Activated CD4-positive, alpha-beta T cell treated with anti-CD3 and anti-CD28 coated beads, Interleukin-2, amount 10 ng/mL, durations not matched to agents 7 days and 5 days (primary cell): ENCODE data around the gene FAM193B. TPM values are rescaled to one million over a fixed set of nuclear protein-coding genes. Genes with fewer than 3 reads are reported as not detected.
A peak's percentile ranks its signal among the peaks of the same experiment; 100 is the strongest.

Source experiments
- CTCF ChIA-PET: fragments of 350-600 bp; sonication (Branson Sonifier 250); formaldehyde crosslinking; loops from one replicate; lab custom pipeline; 2021; ENCODE audit warnings: antibody characterized with exemption; lab: Charles Lee
- POLR2A ChIA-PET: fragments of 350-600 bp; sonication (Branson Sonifier 250); formaldehyde crosslinking; loops from one replicate; lab custom pipeline; 2021; ENCODE audit warnings: antibody characterized with exemption; lab: Charles Lee
- DNase-seq: peaks from one replicate; pipeline ENCODE4 v3.0.0-alpha.2; 2020
- H3K27ac Mint-ChIP-seq: one replicate; pipeline ENCODE4 v1.8.0; 2021; ENCODE audit warnings: mild to moderate bottlenecking, moderate library complexity, mixed read lengths
- H3K27me3 Mint-ChIP-seq: one replicate; pipeline ENCODE4 v1.8.0; 2021; ENCODE audit warnings: mixed read lengths
- H3K36me3 Mint-ChIP-seq: one replicate; pipeline ENCODE4 v1.8.0; 2021; ENCODE audit warnings: low read depth, mixed read lengths
- H3K4me1 Mint-ChIP-seq: one replicate; pipeline ENCODE4 v1.8.0; 2021; ENCODE audit warnings: mixed read lengths
- H3K4me3 Mint-ChIP-seq: one replicate; pipeline ENCODE4 v1.8.0; 2021; ENCODE audit warnings: mild to moderate bottlenecking, moderate library complexity, mixed read lengths
- H3K9me3 Mint-ChIP-seq: one replicate; pipeline ENCODE4 v1.8.0; 2021; ENCODE audit warnings: mixed read lengths
- total RNA-seq, 2 experiments: library from RNA; stranded (reverse); gene quantifications; one replicate each; pipeline ENCODE4 v1.2.3, GENCODE V29; 2021

FAM193B gene
- total RNA-seq, 2 experiments from 2014 or later, result 102 to 120 TPM

GRCh38 chr5:177483994-177484901 is 70.1 kb downstream of the FAM193B start:
- peaks cover 9% of the 10 kb centered on the region for H3K4me1 Mint-ChIP-seq
- no peak for DNase-seq
- H3K4me3 Mint-ChIP-seq, result no peak overlapping the region
- ChIA-PET POLR2A (no interaction called here), CTCF (interaction anchor here (1.2 to 1.3 kb wide), 2 partner anchors 10 to 12 kb away, joined by 3 read pairs; no protein-coding TSS in a partner anchor)
- no peak overlapping the region for H3K27ac Mint-ChIP-seq
- H3K36me3 Mint-ChIP-seq, result peaks cover 2% of the 10 kb centered on the region
- H3K27me3 Mint-ChIP-seq, result no peaks in the 10 kb centered on the region
- no peaks in the 10 kb centered on the region for H3K9me3 Mint-ChIP-seq

GRCh38 chr5:177483042-177483441 is 71.3 kb downstream of the FAM193B start:
- ChIA-PET POLR2A (no interaction called here), CTCF (interaction anchor here (0.8 kb wide), 1 partner anchor 94 kb away, joined by 3 read pairs; no protein-coding TSS in a partner anchor)
- Mint-ChIP-seq H3K4me3 (no peak overlapping the region), H3K27me3 (no peaks in the 10 kb centered on the region), H3K27ac (no peak overlapping the region), H3K4me1 (peaks cover 21% of the 10 kb centered on the region), H3K9me3 (no peaks in the 10 kb centered on the region), H3K36me3 (peaks cover 4% of the 10 kb centered on the region)
- no peak for DNase-seq

DNA sequence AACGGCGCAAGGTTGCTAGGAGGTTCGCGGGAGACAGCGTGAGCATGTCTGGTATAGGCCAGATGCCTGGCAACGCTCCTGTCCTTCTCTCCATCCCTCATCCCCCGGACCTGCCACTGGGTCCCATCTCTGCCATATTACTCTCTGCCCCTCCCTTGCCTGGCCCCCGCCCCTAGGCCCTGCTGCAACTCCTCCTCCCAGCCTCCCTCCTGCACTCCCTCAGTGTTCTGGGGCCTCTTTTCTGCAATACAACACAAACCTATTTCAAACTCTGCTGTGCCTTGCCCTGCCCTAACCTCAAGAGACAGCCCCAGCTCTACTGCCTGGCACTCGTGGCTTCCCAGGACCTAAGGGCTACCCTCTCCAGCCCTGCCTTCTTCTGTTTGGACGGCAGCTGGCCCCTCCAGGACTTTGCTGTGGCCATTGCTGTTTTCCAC is 72.0 kb downstream of the FAM193B start:
- Mint-ChIP-seq H3K9me3 (no peaks in the 10 kb centered on the region), H3K4me3 (no peak overlapping the region), H3K27me3 (no peaks in the 10 kb centered on the region), H3K27ac (no peak overlapping the region), H3K4me1 (peaks cover 26% of the 10 kb centered on the region), H3K36me3 (peaks cover 4% of the 10 kb centered on the region)
- CTCF ChIA-PET, result interaction anchor here (0.8 to 46.8 kb wide), 3 partner anchors 15 to 93 kb away, joined by 3 to 1643 read pairs (median 3); partner anchors contain the start of genes F12, GRK6, PDLIM7 and PFN3
- DNase-seq, result no peak
- POLR2A ChIA-PET, result no interaction called here

DNA sequence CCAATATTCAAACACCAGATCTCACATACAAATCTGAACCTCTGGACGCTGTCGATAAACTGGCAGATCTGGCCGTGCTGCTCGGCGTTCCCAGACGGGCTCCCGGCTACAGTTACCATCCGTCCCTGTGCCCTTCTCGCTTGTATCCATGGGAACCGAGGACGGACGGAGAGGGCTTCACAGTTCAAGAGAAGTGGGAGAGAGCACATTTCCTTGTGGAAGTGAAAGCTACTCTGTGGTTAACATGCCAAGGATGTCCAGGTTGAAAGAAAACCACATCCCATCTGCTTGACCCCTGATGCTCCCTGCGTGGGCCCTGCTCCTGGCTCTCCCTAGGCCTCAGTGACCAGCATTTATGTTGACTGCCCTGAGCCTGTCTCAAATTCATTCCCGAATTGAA is 74.6 kb downstream of the FAM193B start:
- Mint-ChIP-seq H3K27me3 (peaks cover 3% of the 10 kb centered on the region), H3K27ac (peak overlapping the region; percentile 91), H3K9me3 (no peaks in the 10 kb centered on the region), H3K4me1 (peaks cover 41% of the 10 kb centered on the region), H3K36me3 (peaks cover 2% of the 10 kb centered on the region), H3K4me3 (no peak overlapping the region)
- ChIA-PET POLR2A (interaction anchor here (0.6 kb wide), 1 partner anchor 8 kb away, joined by 3 read pairs; no protein-coding TSS in a partner anchor), CTCF (interaction anchor here (0.6 to 46.8 kb wide), 6 partner anchors 17 to 368 kb away, joined by 3 to 1643 read pairs (median 4); partner anchors contain the start of genes F12, GRK6, PFN3 and SLC34A1)
- no peak for DNase-seq

DNA sequence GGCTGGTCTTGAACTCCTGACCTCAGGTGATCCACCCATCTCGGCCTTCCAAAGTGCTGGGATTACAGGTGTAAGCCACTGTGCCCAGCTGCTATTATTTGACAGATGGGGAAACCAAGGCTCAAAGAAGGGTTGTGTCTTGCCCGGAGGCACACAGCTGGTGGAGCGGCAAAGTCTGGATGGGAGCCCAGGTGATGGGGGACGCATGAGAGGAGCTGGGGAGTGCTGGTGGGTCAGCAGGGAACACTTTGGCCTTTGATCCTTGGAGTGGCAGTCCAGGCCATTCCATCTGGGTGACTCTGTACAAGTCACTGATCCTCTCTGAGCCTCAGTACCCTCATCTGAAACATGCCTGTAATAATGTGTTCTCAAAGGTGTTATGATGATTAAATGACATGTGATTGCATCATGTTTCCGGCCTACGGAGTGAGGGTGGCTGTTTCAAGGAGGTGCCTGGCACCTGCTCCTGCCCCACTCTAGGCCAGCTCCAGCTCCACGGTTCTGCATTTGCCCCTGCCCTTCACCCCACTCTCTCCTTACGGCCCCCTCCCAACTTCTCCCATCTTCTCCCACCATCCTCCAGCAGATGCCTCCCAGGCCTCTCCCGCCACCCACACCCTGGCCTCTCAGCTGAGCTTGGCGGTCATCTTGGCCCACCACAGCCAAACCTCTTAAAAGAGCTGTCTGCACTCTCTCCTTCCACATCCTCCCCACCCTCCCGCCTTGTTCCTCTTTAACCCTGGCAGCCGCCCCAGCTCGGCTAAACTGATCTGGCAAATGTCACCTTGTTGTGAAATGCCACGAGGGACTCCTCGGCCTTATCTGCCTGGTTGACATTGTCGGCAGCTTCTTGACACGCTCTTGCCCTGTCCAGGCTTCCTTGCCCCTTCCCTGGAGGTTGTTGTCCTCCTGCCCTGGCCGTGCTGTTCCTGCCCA is 75.4 kb downstream of the FAM193B start:
- H3K27me3 Mint-ChIP-seq, result peaks cover 11% of the 10 kb centered on the region
- ChIA-PET POLR2A (interaction anchor here (0.6 kb wide), 1 partner anchor 8 kb away, joined by 3 read pairs; no protein-coding TSS in a partner anchor), CTCF (interaction anchor here (1.1 to 46.8 kb wide), 8 partner anchors 11 to 70 kb away, joined by 3 to 1643 read pairs (median 5); partner anchors contain the start of genes F12, GRK6, PFN3 and SLC34A1)
- peaks cover 49% of the 10 kb centered on the region for H3K4me1 Mint-ChIP-seq
- DNase-seq, result peak; percentile 42
- H3K36me3 Mint-ChIP-seq, result peaks cover 2% of the 10 kb centered on the region
- H3K9me3 Mint-ChIP-seq, result no peaks in the 10 kb centered on the region
- peak overlapping the region; percentile 91 for H3K27ac Mint-ChIP-seq
- H3K4me3 Mint-ChIP-seq, result no peak overlapping the region

DNA sequence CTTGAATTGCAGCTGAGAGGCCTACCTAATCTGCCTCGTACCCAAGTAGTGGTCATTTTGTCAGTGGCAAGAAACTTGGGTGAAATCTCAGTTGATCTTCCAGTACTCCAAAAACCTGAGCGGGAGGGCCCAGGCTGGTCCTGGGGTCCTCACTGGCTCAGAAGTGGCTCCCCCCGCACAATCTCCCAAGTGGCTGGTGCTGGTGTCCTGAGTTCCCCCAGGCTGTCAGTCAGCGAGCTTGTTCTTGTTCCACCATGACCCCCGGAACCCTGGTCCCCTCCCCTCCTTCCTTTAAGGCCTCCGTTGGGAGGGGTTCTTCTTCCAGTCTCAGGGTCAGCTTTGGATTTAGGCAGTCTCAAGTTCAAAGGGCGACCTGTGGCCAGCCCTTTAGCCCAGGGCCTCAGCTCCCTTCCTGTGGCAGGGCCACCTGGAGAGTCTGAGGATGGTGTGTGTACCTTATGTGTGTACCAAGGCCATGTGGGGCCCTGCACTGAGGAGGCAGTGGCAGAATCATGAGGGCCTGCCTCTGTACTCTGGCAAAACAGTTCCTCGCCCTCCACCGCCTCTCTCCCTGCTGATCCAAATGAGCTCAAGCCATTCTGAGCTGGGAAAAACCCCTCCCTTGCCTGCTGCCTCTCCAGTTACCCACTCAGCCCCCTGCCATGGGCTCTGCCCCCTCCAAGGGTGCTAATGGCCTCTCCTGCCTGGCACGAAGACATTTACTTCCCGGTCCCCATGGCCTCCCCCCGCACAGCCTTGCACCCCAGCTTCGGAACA is 76.5 kb downstream of the FAM193B start:
- H3K4me1 Mint-ChIP-seq, result peaks cover 51% of the 10 kb centered on the region

DNA sequence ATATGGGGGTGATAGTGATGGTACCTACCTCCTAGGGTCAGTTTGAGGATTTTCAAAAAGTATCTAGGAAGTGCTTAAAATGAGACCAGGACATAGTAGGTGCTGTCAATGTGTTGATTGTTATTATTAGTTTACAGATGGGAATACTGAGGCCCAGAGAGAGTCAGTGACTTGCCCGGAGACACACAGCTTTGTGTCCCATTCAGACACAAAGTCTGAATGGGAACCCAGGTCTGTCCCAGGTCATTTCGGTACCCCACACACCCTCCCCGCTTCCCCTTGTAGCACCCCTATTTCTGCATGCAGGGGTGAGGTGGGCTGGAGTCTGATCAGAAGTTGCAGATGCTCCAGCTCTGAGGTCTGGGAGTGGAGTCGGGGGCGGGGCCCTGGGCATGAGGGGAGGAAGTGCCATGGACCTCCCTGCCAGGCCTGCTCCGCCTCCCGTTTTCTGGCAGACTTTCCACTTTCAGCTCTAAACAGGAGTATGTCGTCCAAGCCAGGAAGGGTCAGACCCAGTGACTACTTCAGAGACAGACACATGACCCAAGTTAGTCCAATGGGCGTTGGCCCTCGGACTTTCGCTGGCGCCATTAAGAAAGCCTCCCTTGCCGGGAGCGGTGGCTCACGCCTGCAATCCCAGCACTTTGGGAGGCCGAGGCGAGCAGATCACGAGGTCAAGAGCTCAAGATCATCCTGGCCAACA is 77.7 kb downstream of the FAM193B start:
- no peak overlapping the region for H3K4me3 Mint-ChIP-seq
- no peaks in the 10 kb centered on the region for H3K9me3 Mint-ChIP-seq
- peaks cover 13% of the 10 kb centered on the region for H3K27me3 Mint-ChIP-seq
- ChIA-PET CTCF (interaction anchor here (1.0 to 46.8 kb wide), 7 partner anchors 9 to 167 kb away, joined by 3 to 1643 read pairs (median 5); partner anchors contain the start of genes F12, GRK6, PFN3 and SLC34A1), POLR2A (no interaction called here)
- no peak overlapping the region for H3K27ac Mint-ChIP-seq
- no peak for DNase-seq
- peaks cover 2% of the 10 kb centered on the region for H3K36me3 Mint-ChIP-seq
- peaks cover 56% of the 10 kb centered on the region for H3K4me1 Mint-ChIP-seq

More for the DNA sequence above, 76.5 kb downstream of the FAM193B start:
- Mint-ChIP-seq H3K27me3 (peaks cover 13% of the 10 kb centered on the region), H3K36me3 (peaks cover 2% of the 10 kb centered on the region), H3K27ac (peak overlapping the region; percentile 91), H3K9me3 (no peaks in the 10 kb centered on the region), H3K4me3 (no peak overlapping the region)
- POLR2A ChIA-PET, result interaction anchor here (0.7 kb wide), 1 partner anchor 166 kb away, joined by 4 read pairs; no protein-coding TSS in a partner anchor
- no peak for DNase-seq
- CTCF ChIA-PET, result interaction anchor here (1.4 to 46.8 kb wide), 10 partner anchors 10 to 69 kb away, joined by 3 to 1643 read pairs (median 6); partner anchors contain the start of genes F12, GRK6, PFN3 and SLC34A1

GRCh38 chr5:177475563-177476427 is 78.6 kb downstream of the FAM193B start:
- Mint-ChIP-seq H3K4me1 (peaks cover 59% of the 10 kb centered on the region), H3K27ac (peak overlapping the region; percentile 58), H3K4me3 (no peak overlapping the region)

GRCh38 chr5:177474846-177475562 is 79.4 kb downstream of the FAM193B start:
- peaks cover 57% of the 10 kb centered on the region for H3K4me1 Mint-ChIP-seq
- no peaks in the 10 kb centered on the region for H3K9me3 Mint-ChIP-seq
- ChIA-PET POLR2A (no interaction called here), CTCF (interaction anchor here (0.7 to 46.8 kb wide), 6 partner anchors 19 to 66 kb away, joined by 3 to 1643 read pairs (median 3); partner anchors contain the start of genes F12, GRK6, PFN3 and SLC34A1)
- H3K27ac Mint-ChIP-seq, result peak overlapping the region; percentile 58
- H3K27me3 Mint-ChIP-seq, result peaks cover 13% of the 10 kb centered on the region
- peaks cover 2% of the 10 kb centered on the region for H3K36me3 Mint-ChIP-seq
- H3K4me3 Mint-ChIP-seq, result peak overlapping the region; percentile 8
- DNase-seq, result no peak

More at GRCh38 chr5:177475563-177476427, 78.6 kb downstream of the FAM193B start:
- H3K27me3 Mint-ChIP-seq, result peaks cover 13% of the 10 kb centered on the region
- POLR2A ChIA-PET, result no interaction called here
- no peaks in the 10 kb centered on the region for H3K9me3 Mint-ChIP-seq
- peaks cover 2% of the 10 kb centered on the region for H3K36me3 Mint-ChIP-seq
- CTCF ChIA-PET, result interaction anchor here (0.7 to 46.8 kb wide), 8 partner anchors 12 to 67 kb away, joined by 3 to 1643 read pairs (median 4); partner anchors contain the start of genes F12, GRK6, PFN3 and SLC34A1
- no peak for DNase-seq
